ENCODE results near the gene SLAIN1. TPM values are rescaled to one million over a fixed set of nuclear protein-coding genes. Genes with fewer than 3 reads are reported as not detected.

The SLAIN1 gene
- total and polyA plus RNA-seq, 10 of the 15 experiments (the other 5 are each of a cell fraction or from before 2014, with no cell fraction given): 11.9 to 140 (median 56.9) TPM

DNA sequence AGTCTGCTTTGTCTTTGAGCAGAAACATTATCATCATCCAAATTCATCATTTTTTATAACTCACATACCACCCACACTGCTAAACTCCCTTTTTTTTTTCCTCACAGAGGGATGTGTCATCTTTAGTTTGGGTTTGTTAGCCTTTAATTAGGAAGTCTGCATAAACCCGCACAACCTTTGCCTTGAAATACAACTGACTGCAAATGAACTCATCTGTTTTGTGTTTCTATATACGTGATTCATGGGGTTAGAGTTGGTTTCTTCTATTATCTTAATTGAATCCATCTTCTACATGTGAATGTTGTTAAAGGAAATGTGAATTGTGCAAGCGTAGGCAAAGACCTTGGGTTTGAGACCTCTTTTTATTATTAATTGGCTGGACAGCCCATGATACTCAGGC is 102.7 kb downstream of the SLAIN1 start:
- H3K27me3 ChIP-seq (replicated peaks in 1 of 2; ENCODE audit: control insufficient read depth in 2 of 2, insufficient read depth in 2 of 2, low read length in 1 of 2): peaks cover 0 to 3% of the 10 kb centered on the region in 2 experiments; a peak in 1 of 4 replicates
- no peak overlapping the region for H3K4me2 ChIP-seq (ENCODE audit: control insufficient read depth, insufficient read depth)
- SMC1A ChIA-PET (ENCODE audit: uncharacterized antibody, unreplicated experiment): no interaction called here
- H3K27ac ChIP-seq (ENCODE audit: control insufficient read depth, insufficient read depth): no peak overlapping the region
- WGBS (ENCODE audit: insufficient coverage, insufficient replicate concordance, low lambda C conversion rate, missing lambda C conversion rate): 32% methylated on average over 3 of the region's 3 CpGs
- POLR2A ChIA-PET: no interaction called here
- CTCF ChIA-PET: no interaction called here
- intact Hi-C loops (cut with micrococcal nuclease; ENCODE audit: unreplicated experiment) (no loop called here), in situ Hi-C loops (cut with MboI) (no loop called here)
- no peaks in the 10 kb centered on the region for H3K4me1 ChIP-seq (ENCODE audit: control insufficient read depth, insufficient read depth, low read length)
- H2AFZ ChIP-seq (ENCODE audit: control insufficient read depth, low read depth, low read length): no peak overlapping the region
- no peaks in the 10 kb centered on the region for H4K20me1 ChIP-seq (ENCODE audit: control insufficient read depth, insufficient read depth)
- H3K4me3 ChIP-seq: no peak overlapping the region
- TF ChIP-seq CHD1 (IDR thresholded peaks at IDR 0.05; ENCODE audit: low read depth, low read length) (no peak), ZBED1 (IDR thresholded peaks at IDR 0.05; ENCODE audit: borderline replicate concordance) (no peak), BMI1 (IDR thresholded peaks at IDR 0.05; ENCODE audit: borderline replicate concordance) (no peak), ZNF622 (IDR thresholded peaks at IDR 0.05) (no peak), FOS (IDR thresholded peaks at IDR 0.05; ENCODE audit: borderline replicate concordance, extremely low read depth, insufficient read length) (no peak), TAF1 (IDR thresholded peaks at IDR 0.05; ENCODE audit: borderline replicate concordance, low read depth, low read length) (no peak), JUND (IDR thresholded peaks at IDR 0.05; ENCODE audit: low read depth, low read length) (no peak), NFIC (IDR thresholded peaks at IDR 0.05; ENCODE audit: low read depth, low read length) (no peak), BCL11A (IDR thresholded peaks at IDR 0.05; ENCODE audit: low read depth, low read length) (no peak), SREBF2 (IDR thresholded peaks at IDR 0.05; ENCODE audit: low read length) (no peak), MEF2A (IDR thresholded peaks at IDR 0.05; ENCODE audit: insufficient read depth, low read depth, low read length) (no peak), NBN (IDR thresholded peaks at IDR 0.05) (no peak), RELA (IDR thresholded peaks at IDR 0.05; ENCODE audit: borderline replicate concordance, partially characterized antibody) (no peak), WRNIP1 (IDR thresholded peaks at IDR 0.05; ENCODE audit: borderline replicate concordance, low read depth, low read length) (no peak)
- TF ChIP-seq, protein P1, sequence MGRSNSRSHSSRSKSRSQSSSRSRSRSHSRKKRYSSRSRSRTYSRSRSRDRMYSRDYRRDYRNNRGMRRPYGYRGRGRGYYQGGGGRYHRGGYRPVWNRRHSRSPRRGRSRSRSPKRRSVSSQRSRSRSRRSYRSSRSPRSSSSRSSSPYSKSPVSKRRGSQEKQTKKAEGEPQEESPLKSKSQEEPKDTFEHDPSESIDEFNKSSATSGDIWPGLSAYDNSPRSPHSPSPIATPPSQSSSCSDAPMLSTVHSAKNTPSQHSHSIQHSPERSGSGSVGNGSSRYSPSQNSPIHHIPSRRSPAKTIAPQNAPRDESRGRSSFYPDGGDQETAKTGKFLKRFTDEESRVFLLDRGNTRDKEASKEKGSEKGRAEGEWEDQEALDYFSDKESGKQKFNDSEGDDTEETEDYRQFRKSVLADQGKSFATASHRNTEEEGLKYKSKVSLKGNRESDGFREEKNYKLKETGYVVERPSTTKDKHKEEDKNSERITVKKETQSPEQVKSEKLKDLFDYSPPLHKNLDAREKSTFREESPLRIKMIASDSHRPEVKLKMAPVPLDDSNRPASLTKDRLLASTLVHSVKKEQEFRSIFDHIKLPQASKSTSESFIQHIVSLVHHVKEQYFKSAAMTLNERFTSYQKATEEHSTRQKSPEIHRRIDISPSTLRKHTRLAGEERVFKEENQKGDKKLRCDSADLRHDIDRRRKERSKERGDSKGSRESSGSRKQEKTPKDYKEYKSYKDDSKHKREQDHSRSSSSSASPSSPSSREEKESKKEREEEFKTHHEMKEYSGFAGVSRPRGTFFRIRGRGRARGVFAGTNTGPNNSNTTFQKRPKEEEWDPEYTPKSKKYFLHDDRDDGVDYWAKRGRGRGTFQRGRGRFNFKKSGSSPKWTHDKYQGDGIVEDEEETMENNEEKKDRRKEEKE (IDR thresholded peaks at IDR 0.05): no peak
- TF ChIP-seq, protein P2, sequence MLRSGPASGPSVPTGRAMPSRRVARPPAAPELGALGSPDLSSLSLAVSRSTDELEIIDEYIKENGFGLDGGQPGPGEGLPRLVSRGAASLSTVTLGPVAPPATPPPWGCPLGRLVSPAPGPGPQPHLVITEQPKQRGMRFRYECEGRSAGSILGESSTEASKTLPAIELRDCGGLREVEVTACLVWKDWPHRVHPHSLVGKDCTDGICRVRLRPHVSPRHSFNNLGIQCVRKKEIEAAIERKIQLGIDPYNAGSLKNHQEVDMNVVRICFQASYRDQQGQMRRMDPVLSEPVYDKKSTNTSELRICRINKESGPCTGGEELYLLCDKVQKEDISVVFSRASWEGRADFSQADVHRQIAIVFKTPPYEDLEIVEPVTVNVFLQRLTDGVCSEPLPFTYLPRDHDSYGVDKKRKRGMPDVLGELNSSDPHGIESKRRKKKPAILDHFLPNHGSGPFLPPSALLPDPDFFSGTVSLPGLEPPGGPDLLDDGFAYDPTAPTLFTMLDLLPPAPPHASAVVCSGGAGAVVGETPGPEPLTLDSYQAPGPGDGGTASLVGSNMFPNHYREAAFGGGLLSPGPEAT (IDR thresholded peaks at IDR 0.05; ENCODE audit: low read depth): no peak
- TF ChIP-seq, protein P3, sequence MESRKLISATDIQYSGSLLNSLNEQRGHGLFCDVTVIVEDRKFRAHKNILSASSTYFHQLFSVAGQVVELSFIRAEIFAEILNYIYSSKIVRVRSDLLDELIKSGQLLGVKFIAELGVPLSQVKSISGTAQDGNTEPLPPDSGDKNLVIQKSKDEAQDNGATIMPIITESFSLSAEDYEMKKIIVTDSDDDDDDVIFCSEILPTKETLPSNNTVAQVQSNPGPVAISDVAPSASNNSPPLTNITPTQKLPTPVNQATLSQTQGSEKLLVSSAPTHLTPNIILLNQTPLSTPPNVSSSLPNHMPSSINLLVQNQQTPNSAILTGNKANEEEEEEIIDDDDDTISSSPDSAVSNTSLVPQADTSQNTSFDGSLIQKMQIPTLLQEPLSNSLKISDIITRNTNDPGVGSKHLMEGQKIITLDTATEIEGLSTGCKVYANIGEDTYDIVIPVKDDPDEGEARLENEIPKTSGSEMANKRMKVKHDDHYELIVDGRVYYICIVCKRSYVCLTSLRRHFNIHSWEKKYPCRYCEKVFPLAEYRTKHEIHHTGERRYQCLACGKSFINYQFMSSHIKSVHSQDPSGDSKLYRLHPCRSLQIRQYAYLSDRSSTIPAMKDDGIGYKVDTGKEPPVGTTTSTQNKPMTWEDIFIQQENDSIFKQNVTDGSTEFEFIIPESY (IDR thresholded peaks at IDR 0.05): no peak
- TF ChIP-seq, protein P4, sequence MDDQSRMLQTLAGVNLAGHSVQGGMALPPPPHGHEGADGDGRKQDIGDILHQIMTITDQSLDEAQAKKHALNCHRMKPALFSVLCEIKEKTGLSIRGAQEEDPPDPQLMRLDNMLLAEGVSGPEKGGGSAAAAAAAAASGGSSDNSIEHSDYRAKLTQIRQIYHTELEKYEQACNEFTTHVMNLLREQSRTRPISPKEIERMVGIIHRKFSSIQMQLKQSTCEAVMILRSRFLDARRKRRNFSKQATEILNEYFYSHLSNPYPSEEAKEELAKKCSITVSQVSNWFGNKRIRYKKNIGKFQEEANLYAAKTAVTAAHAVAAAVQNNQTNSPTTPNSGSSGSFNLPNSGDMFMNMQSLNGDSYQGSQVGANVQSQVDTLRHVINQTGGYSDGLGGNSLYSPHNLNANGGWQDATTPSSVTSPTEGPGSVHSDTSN (IDR thresholded peaks at IDR 0.05; ENCODE audit: insufficient replicate concordance, low read depth, low read length): no peak
- H3K9me3 ChIP-seq (replicated peaks; ENCODE audit: control insufficient read depth, insufficient read depth, low read length): no peaks in the 10 kb centered on the region
- H3K36me3 ChIP-seq (ENCODE audit: control insufficient read depth in 2 of 2, insufficient read depth in 2 of 2, low read length in 1 of 2): no peaks in the 10 kb centered on the region
- FAIRE-seq: no peak
- no peak for DNase-seq (ENCODE audit: low read depth, low spot score)
- no peaks in the 10 kb centered on the region for H3K79me2 ChIP-seq (ENCODE audit: control insufficient read depth, insufficient read depth, low read length)
- H3K9ac ChIP-seq (ENCODE audit: control insufficient read depth, insufficient read depth, low read length): no peak overlapping the region
- no peak for ATAC-seq
- BruUV-seq (replicated peaks): no TSS peak
- RAD21 ChIA-PET (ENCODE audit: unreplicated experiment): no interaction called here

All from GM12878 (cell line).